Measurements from ENCODE around the gene OSBPL10. TPM values are rescaled to one million over a fixed set of nuclear protein-coding genes. Genes with fewer than 3 reads are reported as not detected.

The OSBPL10 gene
- polyA plus RNA-seq, 1 donor: 12.4 TPM

DNA sequence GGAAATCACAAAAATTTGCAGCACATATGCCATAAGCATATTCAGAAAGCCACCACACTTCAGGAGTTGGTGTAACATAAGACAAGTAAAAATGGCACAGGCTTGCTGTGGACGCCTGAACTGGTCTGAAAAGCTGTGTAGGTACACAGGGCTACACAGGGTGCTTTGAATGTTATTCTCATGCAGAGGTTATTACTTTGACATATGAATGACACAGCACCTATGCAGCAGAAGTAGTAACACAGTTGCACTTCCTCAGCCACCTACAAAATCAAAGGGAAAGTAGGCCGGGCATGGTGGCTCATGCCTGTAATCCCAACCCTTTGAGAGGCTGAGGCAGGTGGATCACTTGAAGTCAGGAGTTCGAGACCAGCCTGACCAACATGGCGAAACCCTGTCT lies 54.5 kb downstream of the OSBPL10 start:
- Histone ChIP-seq H3K27ac (ENCODE audit: low read length) (no peak overlapping the region), H3K27me3 (ENCODE audit: control insufficient read depth, insufficient read depth, low read length) (no peaks in the 10 kb centered on the region)
- WGBS (ENCODE audit: insufficient coverage, low lambda C conversion rate): 100% methylated on average over 1 of the region's 4 CpGs

DNA sequence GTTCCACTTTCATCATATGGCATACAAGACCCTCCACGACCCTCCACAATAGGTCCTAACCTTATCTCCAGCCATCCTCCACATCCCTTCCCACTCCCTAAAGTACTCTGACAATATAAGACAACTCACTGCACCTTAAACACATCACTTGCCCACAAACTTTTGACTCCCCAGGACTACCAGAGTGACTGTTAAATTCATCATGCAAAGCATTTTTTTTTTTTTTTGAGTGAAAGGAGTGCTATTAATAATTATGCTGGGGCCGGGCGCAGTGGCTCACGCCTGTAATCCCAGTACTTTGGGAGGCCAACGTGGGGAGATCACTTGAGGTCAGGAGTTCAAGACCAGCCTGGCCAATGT lies 55.8 kb downstream of the OSBPL10 start:
- no peak overlapping the region for H3K4me3 ChIP-seq (ENCODE audit: low read length)
- WGBS (ENCODE audit: insufficient coverage, low lambda C conversion rate): no CpG with 5 or more reads among the region's 5 CpGs
- H3K27me3 ChIP-seq (ENCODE audit: control insufficient read depth, insufficient read depth, low read length): no peaks in the 10 kb centered on the region
- H3K9me3 ChIP-seq (ENCODE audit: control insufficient read depth, low read depth, low read length): no peaks in the 10 kb centered on the region
- DNase-seq: no peak
- peaks cover 20% of the 10 kb centered on the region for H3K4me1 ChIP-seq (ENCODE audit: control insufficient read depth, insufficient read depth, low read length)
- H3K27ac ChIP-seq (ENCODE audit: low read length): no peak overlapping the region
- H3K36me3 ChIP-seq (ENCODE audit: control insufficient read depth, insufficient read depth, low read length): no peaks in the 10 kb centered on the region

More for the DNA sequence above, 54.5 kb downstream of the OSBPL10 start:
- no peak overlapping the region for H3K4me3 ChIP-seq (ENCODE audit: low read length)
- no peak for DNase-seq
- no peaks in the 10 kb centered on the region for H3K9me3 ChIP-seq (ENCODE audit: control insufficient read depth, low read depth, low read length)
- H3K36me3 ChIP-seq (ENCODE audit: control insufficient read depth, insufficient read depth, low read length): no peaks in the 10 kb centered on the region
- peaks cover 20% of the 10 kb centered on the region for H3K4me1 ChIP-seq (ENCODE audit: control insufficient read depth, insufficient read depth, low read length)

DNA sequence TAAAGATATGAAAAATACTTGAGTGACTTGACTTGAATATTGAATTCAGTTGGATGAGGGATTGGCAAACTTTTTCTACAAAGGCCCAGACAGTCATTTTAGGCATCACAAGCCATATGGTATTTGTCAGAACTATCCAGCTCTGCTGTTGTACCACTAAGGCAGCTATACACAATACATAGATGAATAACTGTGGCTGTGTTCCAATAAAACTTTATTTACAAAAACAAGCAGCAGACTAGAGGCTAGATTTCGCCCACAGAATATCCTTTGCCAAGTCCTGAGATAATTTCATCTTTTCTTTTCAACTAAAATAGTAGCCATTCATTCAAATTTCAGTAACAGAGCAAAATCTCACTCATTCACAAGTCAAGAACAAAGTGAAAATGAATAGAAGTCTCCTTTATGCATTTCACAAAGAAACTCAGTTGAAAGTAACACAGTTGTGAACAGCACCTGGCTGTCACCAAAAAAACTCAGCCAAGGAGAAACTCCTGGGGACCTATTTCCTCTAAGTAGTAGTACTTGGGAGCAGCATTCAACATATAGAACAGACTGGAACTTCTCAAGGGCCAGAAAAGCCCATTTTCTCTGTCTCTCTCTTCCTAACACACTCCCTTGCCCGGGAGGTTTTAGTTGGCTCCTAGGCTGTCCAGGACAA lies 56.3 kb downstream of the OSBPL10 start:
- Histone ChIP-seq H3K36me3 (ENCODE audit: control insufficient read depth, insufficient read depth, low read length) (no peaks in the 10 kb centered on the region), H3K27me3 (ENCODE audit: control insufficient read depth, insufficient read depth, low read length) (no peaks in the 10 kb centered on the region), H3K4me1 (ENCODE audit: control insufficient read depth, insufficient read depth, low read length) (peaks cover 20% of the 10 kb centered on the region), H3K9me3 (ENCODE audit: control insufficient read depth, low read depth, low read length) (no peaks in the 10 kb centered on the region), H3K27ac (ENCODE audit: low read length) (no peak overlapping the region), H3K4me3 (ENCODE audit: low read length) (no peak overlapping the region)
- WGBS (ENCODE audit: insufficient coverage, low lambda C conversion rate): 70% methylated on average over 2 of the region's 2 CpGs
- DNase-seq: no peak

DNA sequence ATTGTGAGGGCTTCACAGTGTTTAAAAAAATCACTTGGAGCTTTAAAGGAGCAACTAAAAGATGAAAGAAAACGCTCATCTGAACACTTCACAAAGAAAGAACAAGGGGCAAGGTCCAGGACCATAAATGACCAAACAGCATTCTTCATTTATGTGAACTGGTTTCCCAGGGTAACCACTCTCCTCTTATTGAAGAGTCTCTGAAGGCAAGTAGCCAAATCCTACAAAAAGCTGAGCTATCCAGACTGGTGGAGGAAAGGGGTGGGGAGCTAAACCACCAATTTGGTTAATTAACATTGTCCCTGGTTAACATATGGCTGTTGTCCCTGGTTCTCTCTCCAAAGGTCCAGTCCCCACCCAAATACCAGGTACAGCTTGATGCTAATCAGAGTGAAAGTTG lies 58.1 kb downstream of the OSBPL10 start:
- Histone ChIP-seq H3K27ac (ENCODE audit: low read length) (peak overlapping the region; percentile 33), H3K9me3 (ENCODE audit: control insufficient read depth, low read depth, low read length) (no peaks in the 10 kb centered on the region), H3K4me1 (ENCODE audit: control insufficient read depth, insufficient read depth, low read length) (peaks cover 20% of the 10 kb centered on the region), H3K4me3 (ENCODE audit: low read length) (no peak overlapping the region), H3K36me3 (ENCODE audit: control insufficient read depth, insufficient read depth, low read length) (no peaks in the 10 kb centered on the region), H3K27me3 (ENCODE audit: control insufficient read depth, insufficient read depth, low read length) (no peaks in the 10 kb centered on the region)
- WGBS (ENCODE audit: insufficient coverage, low lambda C conversion rate): 0% methylated on average over 1 of the region's 1 CpG
- peak; percentile 72 to 88 for DNase-seq

DNA sequence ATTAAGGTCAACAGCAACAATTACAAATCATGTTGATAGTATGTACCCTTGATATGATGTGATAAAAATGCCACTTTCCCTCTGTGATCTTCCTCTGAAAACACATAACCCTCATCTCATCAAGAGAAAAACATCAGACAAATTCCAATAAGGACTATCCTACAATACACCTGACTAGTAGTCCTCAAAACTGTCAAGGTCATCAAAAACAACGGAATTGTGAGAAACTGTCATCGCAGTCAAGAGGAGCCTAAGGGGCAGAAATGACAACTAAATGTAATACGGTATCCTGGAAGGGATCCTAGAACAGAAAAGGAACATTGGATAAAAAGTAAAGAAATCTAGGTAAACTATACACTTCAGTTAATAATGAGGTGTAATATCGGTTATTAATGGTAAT lies 59.2 kb downstream of the OSBPL10 start:
- H3K4me1 ChIP-seq (ENCODE audit: control insufficient read depth, insufficient read depth, low read length): peaks cover 19% of the 10 kb centered on the region
- 100% methylated on average over 1 of the region's 4 CpGs for WGBS (ENCODE audit: insufficient coverage, low lambda C conversion rate)
- DNase-seq: no peak

DNA sequence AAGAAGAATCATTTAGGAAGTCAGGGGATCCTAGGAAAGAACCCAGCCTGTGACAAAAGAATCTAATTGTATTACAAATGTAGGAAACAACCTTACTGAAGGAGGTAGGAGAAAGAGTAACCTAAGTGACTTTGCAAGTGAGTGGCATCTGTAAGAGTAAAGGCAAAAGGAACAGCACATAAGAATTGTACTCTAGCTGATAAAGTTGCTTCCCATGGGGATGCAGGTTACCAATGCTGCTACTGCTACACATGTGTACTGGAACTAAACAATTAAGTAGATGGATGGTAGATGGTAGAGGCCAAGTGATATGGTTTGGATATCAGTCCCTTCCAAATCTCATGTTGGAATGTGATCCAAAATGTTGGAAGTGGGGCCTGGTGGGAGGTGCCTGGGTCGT lies 60.8 kb downstream of the OSBPL10 start:
- no peak overlapping the region for H3K4me3 ChIP-seq (ENCODE audit: low read length)
- H3K4me1 ChIP-seq (ENCODE audit: control insufficient read depth, insufficient read depth, low read length): peaks cover 19% of the 10 kb centered on the region
- H3K27ac ChIP-seq (ENCODE audit: low read length): no peak overlapping the region
- no CpG with 5 or more reads among the region's 1 CpG for WGBS (ENCODE audit: insufficient coverage, low lambda C conversion rate)
- H3K9me3 ChIP-seq (ENCODE audit: control insufficient read depth, low read depth, low read length): no peaks in the 10 kb centered on the region
- DNase-seq: no peak
- H3K36me3 ChIP-seq (ENCODE audit: control insufficient read depth, insufficient read depth, low read length): no peaks in the 10 kb centered on the region
- H3K27me3 ChIP-seq (ENCODE audit: control insufficient read depth, insufficient read depth, low read length): no peaks in the 10 kb centered on the region

More for the DNA sequence above, 59.2 kb downstream of the OSBPL10 start:
- Histone ChIP-seq H3K27ac (ENCODE audit: low read length) (no peak overlapping the region), H3K9me3 (ENCODE audit: control insufficient read depth, low read depth, low read length) (no peaks in the 10 kb centered on the region), H3K4me3 (ENCODE audit: low read length) (no peak overlapping the region), H3K27me3 (ENCODE audit: control insufficient read depth, insufficient read depth, low read length) (no peaks in the 10 kb centered on the region), H3K36me3 (ENCODE audit: control insufficient read depth, insufficient read depth, low read length) (no peaks in the 10 kb centered on the region)

DNA sequence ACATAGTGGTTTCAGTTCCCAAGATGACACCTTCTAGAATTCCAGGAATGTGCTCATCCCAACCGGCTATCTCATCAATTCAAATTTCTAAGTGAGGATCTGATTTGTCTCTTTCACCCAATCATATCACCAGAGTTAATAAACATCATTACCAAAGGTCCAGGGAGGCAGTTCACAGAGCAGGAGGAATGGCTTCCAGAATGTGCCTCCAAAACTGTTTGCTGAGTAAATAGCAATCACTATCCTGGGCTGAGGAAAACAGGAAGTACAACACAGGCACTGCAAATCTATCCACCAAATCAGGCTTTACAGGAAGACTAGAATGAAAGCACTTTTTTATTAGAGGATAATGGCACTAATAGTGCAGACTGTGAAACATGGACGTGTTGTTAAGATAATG lies 61.5 kb downstream of the OSBPL10 start:
- H3K4me1 ChIP-seq (ENCODE audit: control insufficient read depth, insufficient read depth, low read length): peaks cover 19% of the 10 kb centered on the region
- 50% methylated on average over 1 of the region's 2 CpGs for WGBS (ENCODE audit: insufficient coverage, low lambda C conversion rate)
- H3K4me3 ChIP-seq (ENCODE audit: low read length): no peak overlapping the region
- no peaks in the 10 kb centered on the region for H3K36me3 ChIP-seq (ENCODE audit: control insufficient read depth, insufficient read depth, low read length)
- DNase-seq: no peak
- no peak overlapping the region for H3K27ac ChIP-seq (ENCODE audit: low read length)
- H3K9me3 ChIP-seq (ENCODE audit: control insufficient read depth, low read depth, low read length): no peaks in the 10 kb centered on the region
- no peaks in the 10 kb centered on the region for H3K27me3 ChIP-seq (ENCODE audit: control insufficient read depth, insufficient read depth, low read length)

DNA sequence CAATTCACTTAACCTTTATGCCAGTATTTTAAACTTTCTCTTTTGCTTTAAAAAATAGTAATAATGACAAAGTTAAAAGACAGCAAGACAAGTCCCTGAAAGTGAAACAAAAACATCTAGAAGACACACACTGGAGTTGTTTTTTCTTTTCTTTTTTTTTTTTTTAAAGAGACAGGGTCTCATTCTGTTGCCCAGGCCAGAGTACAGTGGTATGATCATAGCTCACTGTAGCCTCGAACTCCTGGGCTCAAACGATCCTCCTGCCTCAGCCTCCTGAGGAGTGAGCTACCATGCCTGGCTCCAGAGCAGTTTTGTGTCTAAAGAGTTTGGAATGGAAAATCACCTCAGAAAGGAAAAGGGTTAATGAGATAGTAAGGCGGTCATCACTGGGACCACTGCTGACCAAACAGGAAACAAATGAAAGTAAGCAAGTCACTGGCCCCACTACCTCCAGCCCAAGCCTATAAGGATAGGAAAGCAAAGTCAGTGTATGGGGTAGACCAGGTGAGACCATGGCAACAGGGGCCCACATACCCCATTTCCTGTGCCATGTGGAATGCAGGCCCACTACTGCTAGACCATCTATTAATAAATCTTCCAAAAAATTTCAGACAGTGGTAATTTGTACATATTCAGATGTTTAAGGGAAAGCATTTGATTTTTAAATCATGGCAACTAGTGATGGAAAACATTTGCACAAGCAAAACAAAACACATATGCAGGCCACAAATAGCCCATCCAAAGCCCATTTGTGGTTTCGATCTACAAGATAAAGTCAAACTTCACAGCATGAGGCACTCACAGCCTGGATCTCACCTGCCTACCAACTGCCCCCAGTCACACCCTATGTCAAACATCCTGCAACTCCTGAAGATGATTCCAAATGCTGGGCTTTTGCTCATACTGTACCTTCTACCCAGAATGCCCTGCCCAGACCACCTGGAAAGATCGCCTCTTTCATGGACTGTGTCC lies 62.6 kb downstream of the OSBPL10 start:
- peak in 1 of 2 donors; percentile 43 for DNase-seq
- no peaks in the 10 kb centered on the region for H3K27me3 ChIP-seq (ENCODE audit: control insufficient read depth, insufficient read depth, low read length)
- H3K4me1 ChIP-seq (ENCODE audit: control insufficient read depth, insufficient read depth, low read length): peaks cover 19% of the 10 kb centered on the region
- H3K36me3 ChIP-seq (ENCODE audit: control insufficient read depth, insufficient read depth, low read length): no peaks in the 10 kb centered on the region
- peak overlapping the region; percentile 64 for H3K27ac ChIP-seq (ENCODE audit: low read length)
- no peak overlapping the region for H3K4me3 ChIP-seq (ENCODE audit: low read length)
- no CpG with 5 or more reads among the region's 5 CpGs for WGBS (ENCODE audit: insufficient coverage, low lambda C conversion rate)
- H3K9me3 ChIP-seq (ENCODE audit: control insufficient read depth, low read depth, low read length): no peaks in the 10 kb centered on the region

DNA sequence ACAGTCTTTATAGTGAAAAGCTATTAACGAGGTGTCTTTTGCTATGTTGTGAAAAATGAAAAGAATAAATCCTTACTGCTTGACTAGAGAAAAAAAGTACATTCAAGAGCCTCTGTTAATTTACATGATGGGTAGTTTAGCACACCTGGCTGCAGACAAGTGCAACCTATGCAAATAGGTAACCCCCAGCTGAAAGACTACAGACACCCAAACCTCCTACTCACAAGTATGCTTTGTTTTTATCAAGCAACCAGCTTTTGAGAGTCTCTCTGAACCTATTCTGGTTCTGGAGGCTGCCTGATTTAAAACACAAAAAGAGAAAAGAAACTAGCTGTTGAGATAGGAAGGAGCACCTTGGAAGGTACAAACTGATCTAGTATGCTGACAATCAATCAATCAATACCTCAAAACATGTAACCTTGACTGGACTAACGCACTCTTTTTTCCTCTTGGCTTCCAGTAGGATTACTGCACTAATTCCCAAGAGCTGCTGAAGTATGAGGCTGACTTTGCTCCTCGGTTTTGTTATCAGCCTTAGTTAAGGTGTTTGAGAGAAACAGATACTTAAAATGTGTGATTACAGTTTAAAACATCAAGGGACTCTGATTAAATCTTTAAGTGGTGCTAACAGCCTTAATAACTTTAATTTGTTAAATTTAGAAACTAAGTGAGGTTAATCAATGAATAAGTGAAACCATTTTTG lies 63.6 kb downstream of the OSBPL10 start:
- Histone ChIP-seq H3K9me3 (ENCODE audit: control insufficient read depth, low read depth, low read length) (no peaks in the 10 kb centered on the region), H3K4me3 (ENCODE audit: low read length) (no peak overlapping the region), H3K27ac (ENCODE audit: low read length) (peak overlapping the region; percentile 64), H3K36me3 (ENCODE audit: control insufficient read depth, insufficient read depth, low read length) (no peaks in the 10 kb centered on the region), H3K27me3 (ENCODE audit: control insufficient read depth, insufficient read depth, low read length) (no peaks in the 10 kb centered on the region), H3K4me1 (ENCODE audit: control insufficient read depth, insufficient read depth, low read length) (peaks cover 12% of the 10 kb centered on the region)
- DNase-seq: peak in 1 of 2 donors; percentile 55
- 70% methylated on average over 1 of the region's 3 CpGs for WGBS (ENCODE audit: insufficient coverage, low lambda C conversion rate)

DNA sequence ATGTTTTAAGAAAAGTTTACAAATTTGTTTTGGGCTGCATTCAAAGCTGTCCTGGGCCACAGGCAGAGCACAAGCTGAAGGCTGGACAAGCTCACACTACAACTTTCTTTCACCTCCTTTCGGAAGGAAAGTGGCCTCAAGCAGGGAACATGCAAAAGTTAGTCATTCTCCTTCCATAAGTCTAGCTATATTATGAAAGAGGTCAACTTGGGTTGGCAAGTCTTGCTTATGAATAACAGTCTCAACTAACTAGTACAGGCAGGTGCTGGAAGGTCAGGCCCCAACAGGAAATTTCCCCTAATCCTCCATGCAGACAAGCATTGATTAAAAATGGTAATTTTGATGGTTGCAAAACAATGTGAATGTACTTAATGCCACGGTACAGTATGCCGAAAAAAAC lies 69.4 kb downstream of the OSBPL10 start:
- Histone ChIP-seq H3K27ac (ENCODE audit: low read length) (no peak overlapping the region), H3K27me3 (ENCODE audit: control insufficient read depth, insufficient read depth, low read length) (no peaks in the 10 kb centered on the region), H3K36me3 (ENCODE audit: control insufficient read depth, insufficient read depth, low read length) (no peaks in the 10 kb centered on the region), H3K4me1 (ENCODE audit: control insufficient read depth, insufficient read depth, low read length) (no peaks in the 10 kb centered on the region), H3K4me3 (ENCODE audit: low read length) (no peak overlapping the region), H3K9me3 (ENCODE audit: control insufficient read depth, low read depth, low read length) (no peaks in the 10 kb centered on the region)
- 100% methylated on average over 2 of the region's 3 CpGs for WGBS (ENCODE audit: insufficient coverage, low lambda C conversion rate)
- no peak for DNase-seq

Data from large intestine (tissue), 3 donors.